Measurements from ENCODE around the gene HPD. TPM values are rescaled to one million over a fixed set of nuclear protein-coding genes. Genes with fewer than 3 reads are reported as not detected.
A peak's percentile ranks its signal among the peaks of the same experiment; 100 is the strongest.
"Not testable (repeated sequence)": the region's sequence is repeated elsewhere in the genome, so short reads cannot be mapped to it uniquely, and the experiment has no call there.

Gene HPD
- total RNA-seq, 6 experiments from 2014 or later: 649 to 1,803 (median 1,080) TPM

- WGBS (ENCODE audit: insufficient coverage, low coverage, low lambda C conversion rate, missing lambda C conversion rate): 47% methylated on average over 5 of the region's 14 CpGs
- no peak for TF ChIP-seq CTCF (IDR thresholded peaks at IDR 0.05)
- TF ChIP-seq POLR2A (IDR thresholded peaks at IDR 0.05): no peak
These were observed 66.7 kb downstream of the HPD start for GRCh38 chr12:121791671-121792551.

DNA sequence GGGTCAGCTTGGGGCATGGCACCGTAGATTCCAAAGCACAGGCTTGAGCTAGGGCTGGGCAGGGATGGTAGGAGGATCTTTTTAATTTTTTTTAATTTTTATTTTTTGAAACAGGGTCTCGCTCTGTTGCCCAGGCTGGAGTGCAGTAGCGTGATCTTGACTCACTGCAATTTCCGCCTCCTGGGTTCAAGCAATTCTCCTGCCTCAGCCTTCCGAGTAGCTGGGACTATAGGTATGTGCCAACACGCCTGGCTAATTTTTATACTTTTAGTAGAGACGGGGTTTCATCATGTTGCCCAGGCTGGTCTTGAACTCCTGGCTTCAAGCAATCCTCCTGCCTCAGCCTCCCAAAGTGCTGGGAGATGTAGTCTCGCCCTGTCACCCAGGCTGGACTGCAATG lies 67.9 kb downstream of the HPD start:
- ATAC-seq; H3K9me3 ChIP-seq; DNase-seq; H3K36me3 ChIP-seq; H3K27me3 ChIP-seq; intact Hi-C loops (cut with DNase I); H3K4me3 ChIP-seq: not testable (repeated sequence)
- Histone ChIP-seq H3K27ac (peak overlapping the region in 1 of 3 donors; percentile 51), H3K4me1 (peaks cover 0 to 34% (median 12%) of the 10 kb centered on the region in 4 donors)
- 92% methylated on average over 4 of the region's 8 CpGs for whole genome bisulfite sequencing (ENCODE audit: insufficient coverage, low coverage, low lambda C conversion rate, missing lambda C conversion rate)

More at GRCh38 chr12:121791671-121792551, 66.7 kb downstream of the HPD start:
- H3K36me3 ChIP-seq: peaks cover 0 to 4% (median 0%) of the 10 kb centered on the region in 4 donors
- ATAC-seq (peak in 1 of 4 donors; percentile 1), DNase-seq (peak in 2 of 3 donors; percentile 52 to 54)
- intact Hi-C loops (cut with DNase I): no loop called here
- H3K4me3 ChIP-seq: no peak overlapping the region
- H3K27ac ChIP-seq: no peak overlapping the region
- H3K27me3 ChIP-seq: no peaks in the 10 kb centered on the region
- peaks cover 0 to 36% (median 13%) of the 10 kb centered on the region in 4 donors for H3K4me1 ChIP-seq
- no peaks in the 10 kb centered on the region for H3K9me3 ChIP-seq

GRCh38 chr12:121789800-121790728 lies 68.6 kb downstream of the HPD start:
- ATAC-seq: peak; percentile 12 to 39 (median 20)

More at GRCh38 chr12:121789800-121790728, 68.6 kb downstream of the HPD start:
- TF ChIP-seq POLR2A (IDR thresholded peaks at IDR 0.05) (no peak), CTCF (IDR thresholded peaks at IDR 0.05) (no peak)
- peaks cover 0 to 27% (median 8%) of the 10 kb centered on the region in 4 donors for H3K4me1 ChIP-seq
- H3K4me3 ChIP-seq: no peak overlapping the region
- no peaks in the 10 kb centered on the region for H3K36me3 ChIP-seq
- H3K9me3 ChIP-seq: no peaks in the 10 kb centered on the region
- H3K27me3 ChIP-seq: no peaks in the 10 kb centered on the region
- intact Hi-C loops (cut with DNase I): no loop called here
- H3K27ac ChIP-seq: peak overlapping the region; percentile 44 to 69 (median 51)
- DNase-seq: peak; percentile 72 to 83 (median 79)
- WGBS (ENCODE audit: insufficient coverage, low coverage, low lambda C conversion rate, missing lambda C conversion rate): 51% methylated on average over 15 of the region's 28 CpGs

Small RNA genes lying within 50 kb of the gene (small RNA-seq; reads per million reads assigned to genes)
- gene AC069503.3 (0 reads per million in 2 experiments), gene RF00017 (0 reads per million in 2 experiments), gene RNU7-170P (0 reads per million in 2 experiments)

Other genes with a start within 250 kb of the HPD start
- 10 to 100 TPM in 2 of 6 experiments, 1 to 10 TPM in 4; 6.9 to 14.4 (median 9.0) TPM for gene ORAI1, start 232.3 kb downstream of the HPD start, total RNA-seq
- under 1 TPM in 1 of 6 experiments, not detected in 5; 0.09 TPM for gene MORN3, start 189.2 kb downstream of the HPD start, total RNA-seq
- gene TMEM120B, start 146.1 kb downstream of the HPD start, total RNA-seq: 1 to 10 TPM; 3.3 to 6.4 (median 4.7) TPM
- gene RHOF, start 65.2 kb downstream of the HPD start, total RNA-seq: 10 to 100 TPM in 2 of 6 experiments, 1 to 10 TPM in 4; 3.7 to 16.2 (median 5.0) TPM
- 10 to 100 TPM in 3 of 6 experiments, 1 to 10 TPM in 3; 3.7 to 20.0 (median 9.3) TPM for gene SETD1B, start 54.9 kb downstream of the HPD start, total RNA-seq
- gene PSMD9, start 29.9 kb upstream of the HPD start, total RNA-seq: 10 to 100 TPM; 20.0 to 56.4 (median 28.4) TPM
- gene CFAP251, start 59.7 kb upstream of the HPD start, total RNA-seq: 1 to 10 TPM; 1.0 to 6.2 (median 2.4) TPM
- gene BCL7A, start 163.0 kb upstream of the HPD start, total RNA-seq: 1 to 10 TPM; 3.5 to 6.4 (median 4.6) TPM
- 10 to 100 TPM; 13.9 to 45.9 (median 16.6) TPM for gene MLXIP, start 219.9 kb upstream of the HPD start, total RNA-seq